Right lobe of liver (tissue), 4 donors: ENCODE data around the gene HDAC11.

Experiments used
- CTCF ChIP-seq, 4 donors: fragments of 200-600 bp in 3 of 4; fragments of 450-650 bp in 1 of 4; IDR thresholded peaks; one replicate each; pipeline versions ENCODE4 v1.5.1 to v1.8.0; 2016 to 2022; ENCODE audit warnings: antibody characterized with exemption in 4 of 4, mild to moderate bottlenecking in 2 of 4
- POLR2A ChIP-seq: fragments of 450-650 bp; IDR thresholded peaks from one replicate; pipeline ENCODE4 v1.6.1; 2017; ENCODE audit warnings: antibody characterized with exemption, mild to moderate bottlenecking
- donor health status: DM: no; HTN: no; CAD: no.
- donor health status: DM: no; HTN: no; CAD: no.
- donor health status: DM: no; HTN: yes; CAD: no.

GRCh38 chr3:13494463-13495350 is 14.6 kb downstream of the HDAC11 start:
- TF ChIP-seq POLR2A = no peak
- TF ChIP-seq CTCF (IDR thresholded peaks at IDR 0.05) = peak in 3 of 4 donors; percentile 5 to 38 (median 33)
